ENCODE data around the gene UGT2B7. TPM values are rescaled to one million over a fixed set of nuclear protein-coding genes. Genes with fewer than 3 reads are reported as not detected.
"Not testable (repeated sequence)": the region's sequence is repeated elsewhere in the genome, so short reads cannot be mapped to it uniquely, and the experiment has no call there.

Gene UGT2B7
- total RNA-seq, 4 donors from 2014 or later, result not detected

- no peak for DNase-seq (ENCODE audit: low spot score)
These were observed 3.6 kb downstream of the UGT2B7 start for GRCh38 chr4:69099910-69100309.

GRCh38 chr4:69102668-69103067, 6.4 kb downstream of the UGT2B7 start:
- not testable (repeated sequence) for ATAC-seq (ENCODE audit: low FRiP score); DNase-seq (ENCODE audit: low spot score)

More at GRCh38 chr4:69099910-69100309, 3.6 kb downstream of the UGT2B7 start:
- no peak for TF ChIP-seq CTCF (IDR thresholded peaks at IDR 0.05)
- no peak for ATAC-seq (ENCODE audit: low FRiP score)

- TF ChIP-seq CTCF (IDR thresholded peaks at IDR 0.05), result no peak
- DNase-seq (ENCODE audit: low spot score) (no peak), ATAC-seq (ENCODE audit: low FRiP score) (no peak)
These were observed 8.5 kb downstream of the UGT2B7 start for GRCh38 chr4:69104719-69105275.

GRCh38 chr4:69115151-69115850, 19.0 kb downstream of the UGT2B7 start:
- DNase-seq (ENCODE audit: low spot score); ATAC-seq (ENCODE audit: low FRiP score): not testable (repeated sequence)

GRCh38 chr4:69115851-69116213, 19.6 kb downstream of the UGT2B7 start:
- TF ChIP-seq CTCF (IDR thresholded peaks at IDR 0.05), result no peak
- no peak for DNase-seq (ENCODE audit: low spot score)
- no peak for ATAC-seq (ENCODE audit: low FRiP score)

- DNase-seq (ENCODE audit: low spot score), result no peak
- ATAC-seq (ENCODE audit: low FRiP score), result no peak
- no peak for TF ChIP-seq CTCF (IDR thresholded peaks at IDR 0.05)
These were observed 20.5 kb downstream of the UGT2B7 start for GRCh38 chr4:69116645-69117321.

GRCh38 chr4:69120870-69121269, 24.6 kb downstream of the UGT2B7 start:
- no peak for TF ChIP-seq CTCF (IDR thresholded peaks at IDR 0.05)

GRCh38 chr4:69122476-69122875, 26.2 kb downstream of the UGT2B7 start:
- no peak for ATAC-seq (ENCODE audit: low FRiP score)
- DNase-seq (ENCODE audit: low spot score), result no peak
- TF ChIP-seq CTCF (IDR thresholded peaks at IDR 0.05), result no peak

More at GRCh38 chr4:69120870-69121269, 24.6 kb downstream of the UGT2B7 start:
- ATAC-seq (ENCODE audit: low FRiP score) (no peak), DNase-seq (ENCODE audit: low spot score) (no peak)

Data from omental fat pad (tissue), 4 donors.